Epidermal melanocyte (primary cell): ENCODE measurements around the gene EVA1A.
A peak's percentile ranks its signal among the peaks of the same experiment; 100 is the strongest.

Experiments
- DNase-seq: peaks from one replicate; pipeline ENCODE4 v3.0.0; 2011; ENCODE audit warnings: low spot score; ENCODE audit not compliant: insufficient read length

Gene EVA1A

DNA sequence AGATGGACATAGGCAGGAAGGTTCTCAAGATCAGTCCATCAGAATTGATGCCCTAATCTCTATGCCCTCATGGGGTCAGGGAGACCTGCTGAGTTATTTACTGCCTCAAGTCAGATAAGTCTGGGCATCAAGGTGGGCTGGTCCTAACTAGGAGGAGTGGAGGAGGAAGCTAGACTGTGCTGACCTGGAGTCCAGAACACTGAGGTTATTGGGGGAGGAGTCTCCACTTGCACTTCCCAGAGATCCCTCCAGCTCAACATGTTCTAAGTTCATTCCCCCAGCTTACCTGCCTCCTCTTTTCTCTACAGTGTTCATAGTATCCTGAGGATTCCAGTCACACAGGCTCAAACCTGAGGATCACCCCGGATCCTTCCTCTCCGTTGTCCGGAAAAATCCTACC is 19.3 kb downstream of the EVA1A start:
- DNase-seq = no peak

DNA sequence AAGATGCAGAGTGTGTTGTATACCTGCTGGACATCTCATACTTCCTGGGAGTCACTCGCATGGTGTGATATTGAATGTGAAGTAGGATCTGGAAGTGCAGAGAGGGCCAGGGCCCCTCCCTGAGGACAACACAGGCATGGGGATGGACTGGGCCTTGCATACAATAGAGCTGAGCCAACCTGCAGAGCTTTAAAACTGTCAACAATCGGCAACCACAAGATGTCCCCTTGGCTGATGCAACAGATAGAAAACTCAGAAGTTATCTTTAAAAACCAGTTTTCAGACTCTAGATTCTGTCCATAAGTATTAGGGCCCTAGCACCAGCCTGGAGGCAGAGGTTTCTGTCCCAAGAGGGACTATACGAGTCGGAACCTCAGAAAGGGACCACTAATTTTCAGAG is 19.7 kb downstream of the EVA1A start:
- DNase-seq = no peak

DNA sequence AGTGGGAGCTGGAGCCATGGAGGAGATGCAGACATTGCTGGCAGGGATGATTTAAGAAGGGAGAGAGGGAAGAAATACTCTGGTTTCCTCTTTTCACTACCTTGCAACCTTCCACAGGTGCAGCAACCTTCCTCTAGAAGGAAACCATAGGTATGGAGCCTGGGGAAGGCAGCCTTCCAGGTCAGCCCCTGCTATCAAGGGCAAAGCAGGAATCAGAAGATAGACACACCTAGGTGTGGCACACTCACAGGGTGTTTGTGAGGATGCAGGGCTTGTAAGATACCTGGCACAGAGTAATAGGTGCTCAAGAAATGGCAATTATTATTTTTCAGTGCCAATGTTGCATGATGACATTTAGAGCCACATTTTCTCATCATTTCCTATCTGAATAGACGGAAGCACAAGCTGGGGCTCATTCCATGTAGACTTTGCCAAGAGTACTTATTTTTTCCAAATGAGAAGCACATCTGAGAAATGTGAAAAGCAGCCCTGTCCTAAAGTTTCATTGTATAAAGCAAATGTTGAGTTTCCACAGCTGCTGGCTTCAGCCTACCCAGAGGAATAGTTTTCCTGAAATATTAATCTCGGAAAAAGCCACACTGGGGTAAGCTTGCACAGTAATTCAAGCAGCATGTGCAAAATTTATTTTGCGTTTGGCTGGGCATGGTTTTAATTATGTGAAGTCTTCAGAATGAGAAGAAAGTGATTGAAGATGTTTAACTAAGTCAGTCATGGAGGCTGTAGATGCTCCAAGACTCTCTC is 20.6 kb downstream of the EVA1A start:
- DNase-seq = peak; percentile 33

DNA sequence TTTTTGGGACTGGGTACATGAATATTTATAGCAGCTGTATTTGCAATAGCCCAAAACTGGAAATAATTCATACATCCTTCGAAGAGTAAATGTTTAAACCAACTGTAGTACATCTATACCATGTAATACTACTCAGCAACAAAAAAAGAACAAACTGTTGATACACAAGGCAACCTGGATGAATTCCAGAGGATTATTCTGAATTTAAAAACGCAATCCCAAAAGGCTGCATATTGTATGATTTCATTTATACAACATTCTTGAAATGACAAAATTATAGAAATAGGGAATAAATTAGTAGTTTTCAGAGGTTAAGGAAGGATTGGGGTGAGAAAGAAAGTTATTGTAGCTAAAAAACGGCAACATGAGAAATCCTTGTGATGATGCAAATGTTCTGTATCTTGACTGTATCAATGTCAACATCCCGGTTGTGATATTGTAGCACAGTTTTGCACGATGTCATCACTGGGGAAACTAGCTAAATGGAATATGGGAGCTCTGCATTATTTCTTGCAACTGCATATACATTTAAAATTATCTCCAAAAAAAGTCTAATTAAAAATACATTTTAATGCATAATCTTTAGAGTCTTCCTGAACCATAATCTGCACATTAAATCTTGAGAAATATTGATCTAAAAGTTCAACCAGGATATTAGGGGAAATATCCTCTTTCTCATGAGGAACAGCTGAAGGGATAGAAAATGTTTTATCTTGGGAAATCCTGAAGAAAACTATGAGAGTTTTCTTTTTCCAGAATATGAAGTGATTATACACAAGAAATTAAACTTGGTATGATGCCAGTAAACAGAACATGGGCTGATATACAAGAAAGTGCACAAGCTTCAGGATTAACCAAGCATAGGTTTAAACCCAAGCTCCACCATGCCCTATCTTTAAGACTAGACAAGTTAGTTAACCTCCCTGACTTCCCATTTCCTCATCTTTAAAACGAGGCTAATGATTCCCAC is 21.9 kb downstream of the EVA1A start:
- DNase-seq = no peak

DNA sequence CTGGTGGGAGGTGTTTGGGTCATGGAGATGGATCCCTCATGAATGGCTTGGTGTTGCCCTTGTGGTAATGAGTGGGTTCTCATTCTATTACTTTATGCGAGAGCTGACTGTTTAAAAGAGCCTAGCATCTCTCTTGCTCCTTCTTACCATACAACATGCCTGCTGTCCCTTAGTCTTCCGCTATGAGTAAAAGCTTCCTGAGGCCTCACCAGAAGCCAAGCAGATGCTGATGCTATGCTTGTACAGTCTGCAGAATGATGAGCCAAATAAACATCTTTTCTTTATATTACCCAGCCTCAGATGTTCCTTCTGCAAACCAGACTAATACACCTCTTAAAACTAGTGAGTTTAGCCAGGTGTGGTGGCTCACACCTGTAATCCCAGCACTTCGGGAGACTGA is 23.1 kb downstream of the EVA1A start:
- DNase-seq = no peak

DNA sequence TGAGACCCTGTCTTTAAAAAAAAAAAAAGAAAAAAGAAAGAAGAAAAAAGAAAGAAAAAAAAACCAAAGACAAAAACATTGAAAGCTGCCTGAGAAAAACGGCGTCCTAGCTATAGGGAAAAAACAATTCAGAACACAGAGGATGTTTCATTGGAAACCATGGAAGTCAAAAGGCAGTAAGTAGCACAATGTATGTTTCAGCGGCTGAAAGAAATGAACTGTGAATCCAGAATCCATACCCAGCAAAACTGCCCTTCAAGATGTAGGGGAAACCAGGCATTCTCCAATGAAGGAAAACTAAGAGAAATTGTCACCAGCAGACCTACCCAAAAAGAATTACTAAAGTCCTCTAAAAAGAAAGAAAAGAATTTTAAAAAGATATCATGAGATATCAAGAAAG is 27.6 kb downstream of the EVA1A start:
- no peak for DNase-seq

DNA sequence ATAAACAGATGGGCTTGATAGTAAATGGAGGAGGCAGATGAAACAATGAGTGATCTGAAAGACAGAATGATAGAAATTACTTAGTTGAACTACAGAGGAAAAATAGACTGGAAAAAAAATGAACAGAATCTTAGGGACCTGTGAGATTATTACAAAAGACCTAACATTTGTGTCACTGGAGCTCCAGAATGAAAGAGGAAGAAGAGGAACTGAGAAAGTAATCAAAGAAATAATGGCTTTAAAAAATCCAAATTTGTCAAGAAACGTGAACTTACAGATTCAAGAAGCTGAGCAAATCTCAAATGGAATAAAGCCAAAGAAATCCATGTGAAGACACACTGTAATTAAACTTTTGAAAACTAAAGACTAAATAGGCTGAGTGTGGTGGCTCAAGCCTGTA is 28.3 kb downstream of the EVA1A start:
- no peak for DNase-seq

DNA sequence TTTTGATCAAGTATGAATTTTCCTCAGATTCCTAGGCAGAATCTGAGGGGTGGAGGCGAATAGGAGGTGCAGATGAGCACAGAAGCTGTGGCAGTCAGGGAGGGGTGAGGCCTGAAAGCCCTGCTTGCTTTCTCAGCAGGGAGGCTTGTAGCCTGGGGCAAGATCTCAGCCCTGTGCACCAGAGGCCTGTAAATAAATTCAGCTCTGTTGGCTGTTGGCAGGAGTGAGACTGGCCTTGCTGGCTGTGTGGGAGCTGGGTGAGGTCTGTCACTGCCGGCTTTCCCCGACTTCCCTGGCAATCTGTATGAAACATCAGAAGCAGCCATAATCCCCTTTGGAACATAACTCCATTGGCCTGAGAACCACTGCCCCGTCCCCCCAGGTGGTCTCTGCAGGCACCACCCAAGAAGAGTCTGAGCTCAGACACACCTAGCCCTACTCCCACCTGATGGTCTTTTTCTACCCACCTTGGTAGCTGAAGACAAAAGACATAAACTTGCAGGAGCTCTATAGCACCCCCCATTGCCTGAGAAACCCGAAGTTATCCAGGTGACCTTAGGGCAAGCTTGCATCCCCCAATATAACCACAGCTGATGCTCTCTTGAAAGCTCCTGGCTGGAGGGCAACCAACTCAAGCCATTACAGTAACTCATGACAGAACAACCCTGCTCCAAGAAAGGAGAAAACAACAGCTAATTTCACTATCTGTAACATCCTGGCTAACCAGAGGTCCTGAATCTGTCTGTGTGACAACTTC is 32.3 kb downstream of the EVA1A start:
- DNase-seq = no peak

DNA sequence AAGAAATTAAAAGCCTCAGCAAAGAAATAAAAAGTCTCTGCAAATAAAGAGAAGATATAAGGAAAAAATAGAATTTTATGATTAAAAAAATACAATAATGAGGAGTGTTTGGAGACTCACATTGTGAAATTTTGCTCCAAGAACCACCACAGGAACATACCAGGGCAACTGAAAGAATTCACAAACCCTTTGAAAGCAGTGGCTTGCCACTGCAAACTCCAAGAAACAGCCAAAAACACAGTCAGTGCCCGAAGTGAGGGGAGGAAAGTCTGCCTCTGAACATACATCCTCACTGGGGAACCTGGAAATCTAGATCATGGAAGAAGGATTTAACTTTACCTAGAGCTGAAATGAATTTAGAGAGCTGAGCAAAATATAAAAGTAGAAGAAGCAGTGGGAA is 33.1 kb downstream of the EVA1A start:
- DNase-seq = no peak

DNA sequence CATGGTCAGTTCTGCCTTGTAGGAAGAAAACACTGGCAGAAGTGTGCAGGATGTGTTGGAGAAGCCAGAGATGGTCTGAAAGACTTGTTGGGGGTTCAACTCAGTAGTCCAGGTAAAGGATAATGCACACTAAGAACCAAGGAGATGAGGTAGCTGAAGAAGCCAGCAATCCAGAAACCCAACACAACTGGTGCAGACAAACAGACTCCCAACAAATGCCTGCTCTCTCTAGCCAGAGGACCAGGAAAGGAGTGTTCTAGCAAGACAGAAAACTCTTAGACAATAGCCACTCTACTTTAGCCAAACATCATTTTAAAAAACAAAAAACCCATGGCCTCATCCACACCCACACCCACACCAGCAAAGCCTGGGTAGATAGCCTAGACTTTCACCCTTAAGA is 33.9 kb downstream of the EVA1A start:
- DNase-seq = no peak

DNA sequence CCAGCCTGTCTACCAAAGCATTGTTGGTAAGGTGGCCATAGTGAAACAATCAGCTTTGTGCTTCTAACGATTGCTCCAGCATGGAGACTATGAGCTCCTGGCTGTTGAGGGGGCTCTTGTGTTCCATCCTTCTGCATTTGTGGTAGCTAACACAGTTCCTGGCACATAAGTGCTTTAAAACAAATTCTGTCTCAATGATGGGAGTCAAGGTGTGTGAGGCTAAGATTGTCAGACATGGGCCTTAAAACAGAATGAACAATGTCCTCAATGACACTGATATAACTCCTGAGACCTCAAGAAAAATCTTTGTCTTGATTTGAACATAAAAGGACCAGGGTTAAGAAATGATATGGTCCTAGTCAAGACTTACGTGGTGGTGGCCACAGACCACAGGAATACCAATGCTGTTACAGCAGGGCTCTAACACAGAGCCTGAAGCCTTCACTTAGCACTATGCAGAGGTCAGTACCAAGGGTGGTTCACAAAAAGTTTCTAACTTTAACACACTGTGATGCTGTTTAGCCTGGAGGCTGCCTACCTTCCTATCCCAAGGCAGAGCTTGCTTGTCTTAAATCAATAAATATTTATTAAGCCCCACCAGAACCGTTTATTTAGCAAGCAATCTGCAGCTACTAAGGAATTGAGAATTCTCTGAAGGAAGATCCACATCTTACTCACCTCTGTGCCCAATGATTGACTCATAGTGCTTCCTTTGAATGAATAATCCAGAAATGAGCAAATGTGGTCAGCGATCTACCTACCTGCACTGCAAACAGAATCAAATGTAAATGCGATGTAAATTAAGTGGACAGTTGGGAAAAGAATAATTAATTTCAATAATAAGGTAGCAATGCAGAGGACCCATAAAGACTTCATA is 35.1 kb downstream of the EVA1A start:
- DNase-seq = no peak

DNA sequence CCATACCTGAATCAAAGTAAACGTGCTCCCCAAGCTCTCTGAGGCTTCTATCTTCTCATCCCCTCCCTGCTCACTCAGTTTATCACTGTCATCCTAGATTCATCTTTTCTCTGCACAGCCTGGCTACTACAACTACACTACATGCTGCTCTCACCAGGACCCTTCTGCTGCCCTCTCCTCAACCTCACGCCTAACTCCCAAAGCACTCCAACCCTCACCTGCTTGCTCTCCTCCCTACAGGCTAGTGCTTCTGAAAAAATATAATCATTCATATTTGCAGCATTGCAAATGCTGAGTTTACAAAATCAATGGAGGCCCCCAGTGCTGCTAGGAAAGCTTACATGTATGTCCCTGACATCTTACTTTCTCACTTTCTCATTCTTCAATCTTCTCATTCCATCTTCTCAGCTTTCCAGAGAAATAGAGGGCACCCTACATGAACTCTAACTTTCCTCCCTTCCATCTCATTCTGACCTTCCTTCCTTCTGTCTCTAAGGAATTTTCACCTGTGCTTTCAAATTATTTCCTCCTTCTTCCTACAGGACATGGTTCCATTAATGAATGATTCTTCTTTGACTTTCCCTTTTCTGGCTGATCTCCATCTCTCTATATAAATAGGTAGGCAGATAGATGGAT is 36.3 kb downstream of the EVA1A start:
- no peak for DNase-seq

DNA sequence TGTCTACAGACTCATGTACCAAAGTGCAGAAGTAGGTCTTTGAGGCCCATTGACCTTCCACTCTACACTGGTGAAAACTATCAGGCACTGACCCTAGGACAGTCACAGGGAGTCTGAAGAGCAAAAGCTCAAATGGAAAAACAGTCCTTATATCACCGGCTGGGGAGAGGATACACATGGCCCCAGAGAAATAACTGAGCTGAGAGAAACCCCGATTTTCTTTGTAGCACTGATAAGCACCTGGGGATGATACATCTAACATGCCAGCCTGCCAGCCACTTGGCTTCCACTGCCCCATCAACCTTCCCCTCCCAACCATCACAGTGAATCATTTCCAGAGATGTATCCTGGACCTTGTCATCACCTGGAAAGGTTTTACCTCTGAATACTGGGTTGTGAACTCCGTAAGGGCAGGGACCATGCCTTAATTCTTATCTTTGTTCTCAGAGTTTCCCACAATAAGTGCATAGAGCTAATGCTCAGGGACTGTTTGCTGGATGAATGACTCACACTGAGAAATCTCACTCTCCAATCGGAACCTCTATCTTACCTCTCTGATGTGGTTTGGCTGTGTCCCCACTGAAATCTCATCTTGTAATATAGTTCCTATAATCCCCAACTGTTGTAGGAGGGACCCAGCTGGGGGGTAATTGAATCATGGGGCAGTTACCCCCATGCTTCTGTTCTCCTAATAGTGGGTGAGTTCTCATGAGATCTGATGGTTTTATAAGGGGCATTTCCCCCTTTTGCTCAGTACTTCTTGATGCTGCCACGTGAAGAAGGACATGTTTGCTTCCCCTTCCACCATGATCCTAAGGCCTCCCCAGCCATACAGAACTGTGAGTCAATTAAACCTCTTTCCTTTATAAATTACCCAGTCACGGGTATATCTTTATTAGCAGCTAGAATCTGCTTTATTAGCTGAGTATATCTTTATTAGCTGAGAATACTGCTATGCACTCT is 37.1 kb downstream of the EVA1A start:
- DNase-seq = no peak

DNA sequence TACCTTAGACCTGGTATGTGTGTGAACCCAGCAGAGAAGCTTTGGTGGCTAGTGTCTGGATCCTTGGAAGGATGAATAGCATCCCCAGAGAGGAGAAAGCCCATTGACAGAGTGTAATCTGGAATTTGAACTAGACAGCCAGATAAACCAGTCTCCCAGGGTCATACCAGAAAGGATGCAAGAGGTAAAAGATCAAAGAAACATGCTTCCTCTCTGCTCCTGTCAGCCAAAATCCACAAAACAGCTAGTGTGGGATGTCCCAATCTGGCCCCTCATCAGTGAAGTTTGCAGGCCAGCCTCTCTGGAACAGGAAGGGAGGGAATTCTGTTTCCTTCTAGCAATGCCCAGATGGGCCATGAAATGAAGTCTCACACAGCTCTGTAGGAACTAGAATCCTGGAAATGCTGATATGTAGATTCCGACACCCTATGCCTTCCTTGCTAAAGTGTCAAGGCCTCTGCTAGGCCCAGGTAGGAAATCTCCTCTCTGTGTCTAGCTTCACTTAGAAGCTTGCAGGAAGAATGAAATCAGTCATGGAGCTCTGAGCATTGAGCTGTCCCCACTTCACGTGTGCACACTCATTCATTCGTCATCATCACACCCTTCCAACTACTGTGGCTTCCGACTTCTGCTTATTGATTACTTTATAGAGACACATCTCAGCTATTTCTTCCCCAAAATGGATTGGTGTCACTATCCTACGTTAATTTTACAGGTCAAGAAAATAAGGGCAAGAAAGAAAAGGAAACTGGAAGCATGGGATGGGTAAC is 38.0 kb downstream of the EVA1A start:
- DNase-seq = no peak

DNA sequence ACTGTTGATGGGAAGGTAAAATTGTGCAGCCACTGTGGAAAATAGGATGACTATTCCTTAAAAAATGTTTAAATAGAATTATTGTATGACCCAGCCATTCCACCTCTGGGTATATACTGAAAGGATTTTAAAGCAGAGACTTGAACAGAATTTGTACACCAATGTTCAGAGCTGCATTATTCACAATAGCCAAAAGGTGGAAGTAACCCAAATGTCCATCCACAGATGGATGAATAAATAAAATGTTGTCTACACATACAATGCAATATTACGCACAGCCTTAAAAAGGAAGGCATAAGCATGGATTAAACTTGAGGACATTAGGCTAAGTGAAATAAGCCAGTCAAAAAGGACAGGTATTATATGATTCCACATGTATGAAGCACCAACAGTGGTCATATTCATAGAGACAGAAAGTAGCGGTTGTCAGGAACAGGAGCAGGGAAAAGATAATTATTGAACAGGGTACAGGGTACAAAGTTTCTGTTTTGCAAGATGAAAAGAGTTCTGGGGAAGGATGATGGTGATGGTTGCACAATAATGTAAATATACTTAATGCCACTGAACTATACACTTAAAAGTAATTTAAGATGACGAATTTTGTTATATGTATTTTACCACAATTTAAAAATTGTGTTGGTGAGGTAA is 39.4 kb downstream of the EVA1A start:
- DNase-seq = no peak

DNA sequence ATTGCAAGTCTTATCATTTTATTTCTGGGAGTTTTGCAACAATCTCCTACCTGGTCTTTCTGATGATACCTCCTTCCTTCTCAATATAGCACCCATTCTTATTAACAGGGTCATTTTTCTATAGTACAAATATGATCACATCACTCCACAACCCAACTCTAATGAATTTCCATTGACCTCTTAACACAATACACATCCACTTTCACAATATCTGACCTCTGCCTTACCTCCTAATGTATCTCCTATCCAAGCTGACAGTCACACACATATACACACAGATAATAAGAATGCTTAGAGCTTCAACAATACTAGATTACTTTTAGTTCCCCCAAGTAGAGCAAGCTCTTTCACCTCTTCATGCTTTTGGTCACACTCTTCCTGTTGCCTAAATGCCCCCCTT is 40.9 kb downstream of the EVA1A start:
- no peak for DNase-seq

DNA sequence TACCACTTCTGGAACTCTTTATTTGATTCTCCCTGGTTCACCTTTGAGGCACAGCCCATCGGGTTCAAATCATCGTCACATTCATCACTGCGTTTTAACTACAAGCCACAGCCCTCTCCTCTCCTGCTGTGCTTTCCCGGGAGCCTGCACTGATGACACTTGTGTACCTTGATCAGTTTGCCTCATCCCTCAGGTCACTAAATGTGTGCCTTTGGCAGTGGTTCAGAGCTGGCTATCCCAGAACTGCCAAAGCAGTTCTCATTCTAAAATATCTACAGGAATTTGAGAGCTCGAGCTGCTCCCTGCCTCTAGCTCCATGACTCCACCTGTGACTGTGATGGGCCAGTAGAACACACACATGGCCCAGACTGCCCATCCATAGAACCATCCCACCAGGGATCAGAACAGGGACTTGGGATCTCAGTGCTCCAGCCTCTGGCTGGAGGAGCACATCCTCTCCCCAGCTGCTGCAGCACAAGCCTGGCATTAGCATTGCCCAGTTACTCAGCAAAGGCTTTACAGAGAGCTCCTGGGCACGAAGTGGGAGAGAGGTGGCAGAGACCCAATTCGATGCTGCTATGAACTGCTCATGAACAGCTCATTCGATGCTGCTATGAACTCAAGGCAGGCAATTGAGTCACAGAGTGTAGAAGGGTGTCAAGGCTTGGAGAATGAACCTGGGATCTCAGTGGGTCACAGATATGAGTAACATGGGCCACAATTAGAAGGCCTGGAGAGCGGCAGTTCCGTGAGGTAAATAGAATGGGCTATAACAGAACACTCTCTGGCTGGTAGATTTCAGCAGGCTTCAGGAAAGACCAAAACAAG is 41.9 kb downstream of the EVA1A start:
- no peak for DNase-seq
